H9 (cell line): ENCODE results near the gene MRPL14. TPM values are rescaled to one million over a fixed set of nuclear protein-coding genes. Genes with fewer than 3 reads are reported as not detected.
"Not testable (repeated sequence)": the region's sequence is repeated elsewhere in the genome, so short reads cannot be mapped to it uniquely, and the experiment has no call there.

ENCODE experiments used
- DNase-seq: peaks from one replicate; pipeline ENCODE4 v3.0.0-alpha.2; 2017
- H2AFZ ChIP-seq: one replicate; pipeline ENCODE4 v1.6.1; 2013; ENCODE audit warnings: mild to moderate bottlenecking, low read length, control low read depth, moderate library complexity
- H2AK5ac ChIP-seq: 2 replicates; pipeline ENCODE4 v1.6.1; 2013; ENCODE audit warnings: low read length, control low read depth, mixed read lengths; ENCODE audit not compliant: insufficient read length
- H2BK120ac ChIP-seq: one replicate; pipeline ENCODE4 v1.6.1; 2013; ENCODE audit warnings: low read depth, mild to moderate bottlenecking, low read length, control low read depth, inconsistent platforms; ENCODE audit not compliant: poor library complexity, severe bottlenecking
- H2BK12ac ChIP-seq: 2 replicates; pipeline ENCODE4 v1.6.1; 2013; ENCODE audit warnings: low read length, control low read depth, mixed read lengths, low read depth; ENCODE audit not compliant: insufficient read length
- H2BK15ac ChIP-seq: 2 replicates; pipeline ENCODE4 v1.6.1; 2013; ENCODE audit warnings: low read depth, low read length, control low read depth
- H2BK20ac ChIP-seq: one replicate; pipeline ENCODE4 v1.6.1; 2013; ENCODE audit warnings: low read depth, mild to moderate bottlenecking, low read length, control low read depth, inconsistent platforms; ENCODE audit not compliant: poor library complexity, severe bottlenecking
- H2BK5ac ChIP-seq: 2 replicates; pipeline ENCODE4 v1.6.1; 2013; ENCODE audit warnings: low read length, control low read depth, mixed read lengths; ENCODE audit not compliant: insufficient read length
- H3K14ac ChIP-seq: 2 replicates; pipeline ENCODE4 v1.6.1; 2013; ENCODE audit warnings: low read length, control low read depth; ENCODE audit not compliant: insufficient read depth
- H3K18ac ChIP-seq: 2 replicates; pipeline ENCODE4 v1.6.1; 2013; ENCODE audit warnings: low read depth, mild to moderate bottlenecking, mixed read lengths, low read length, control low read depth; ENCODE audit not compliant: insufficient read length
- H3K23ac ChIP-seq: 2 replicates; pipeline ENCODE4 v1.6.1; 2013; ENCODE audit warnings: low read length, control low read depth, mixed read lengths, low read depth; ENCODE audit not compliant: insufficient read length
- H3K23me2 ChIP-seq: 2 replicates; pipeline ENCODE4 v1.6.1; 2013; ENCODE audit warnings: low read depth, mild to moderate bottlenecking, mixed read lengths, low read length, control low read depth; ENCODE audit not compliant: insufficient read length, poor library complexity, severe bottlenecking
- H3K27ac ChIP-seq: 2 replicates; pipeline ENCODE4 v1.5.1; 2013; ENCODE audit warnings: low read length, control low read depth, mixed read lengths, low read depth; ENCODE audit not compliant: insufficient read length
- H3K27me3 ChIP-seq: 2 replicates; pipeline ENCODE4 v1.6.1; 2013; ENCODE audit warnings: low read length, control low read depth, inconsistent platforms; ENCODE audit not compliant: insufficient read depth
- H3K4ac ChIP-seq: 2 replicates; pipeline ENCODE4 v1.6.1; 2013; ENCODE audit warnings: low read depth, mild to moderate bottlenecking, control low read depth, inconsistent platforms, low read length, moderate library complexity
- H3K4me1 ChIP-seq: 2 replicates; pipeline ENCODE4 v1.6.1; 2013; ENCODE audit warnings: low read length, control low read depth, inconsistent platforms; ENCODE audit not compliant: insufficient read depth
- H3K4me2 ChIP-seq: 2 replicates; pipeline ENCODE4 v1.6.1; 2013; ENCODE audit warnings: low read length, control low read depth, mixed read lengths; ENCODE audit not compliant: insufficient read length, insufficient read depth
- H3K56ac ChIP-seq: 2 replicates; pipeline ENCODE4 v1.6.1; 2013; ENCODE audit warnings: low read depth, mild to moderate bottlenecking, mixed read lengths, low read length, control low read depth; ENCODE audit not compliant: insufficient read length
- H3K79me1 ChIP-seq: 2 replicates; pipeline ENCODE4 v1.6.1; 2013; ENCODE audit warnings: low read depth, mild to moderate bottlenecking, moderate library complexity, low read length, control low read depth, inconsistent platforms; ENCODE audit not compliant: insufficient read depth, poor library complexity, severe bottlenecking
- H3K79me2 ChIP-seq: 2 replicates; pipeline ENCODE4 v1.6.1; 2013; ENCODE audit warnings: low read length, control low read depth, inconsistent platforms; ENCODE audit not compliant: insufficient read depth
- H3K9ac ChIP-seq: 2 replicates; pipeline ENCODE4 v1.6.1; 2013; ENCODE audit warnings: low read length, control low read depth, mixed read lengths; ENCODE audit not compliant: insufficient read length; ENCODE audit errors: extremely low read depth
- H3K9me3 ChIP-seq: one replicate; pipeline ENCODE4 v1.6.1; 2013; ENCODE audit warnings: low read depth, low read length, inconsistent platforms; ENCODE audit not compliant: control insufficient read depth
- H3T11ph ChIP-seq: one replicate; pipeline ENCODE4 v1.6.1; 2013; ENCODE audit warnings: mild to moderate bottlenecking, low read length, control low read depth, inconsistent platforms
- H4K20me1 ChIP-seq: one replicate; pipeline ENCODE4 v1.6.1; 2013; ENCODE audit not compliant: control insufficient read depth, insufficient read length, insufficient read depth
- H4K5ac ChIP-seq: 2 replicates; pipeline ENCODE4 v1.6.1; 2013; ENCODE audit warnings: low read depth, mild to moderate bottlenecking, mixed read lengths, low read length, control low read depth; ENCODE audit not compliant: insufficient read length
- H4K8ac ChIP-seq: replicated peaks from 2 replicates; pipeline ENCODE4 v1.6.1; 2013; ENCODE audit warnings: low read length, control low read depth, mixed read lengths, low read depth; ENCODE audit not compliant: insufficient read length
- H4K91ac ChIP-seq: 2 replicates; pipeline ENCODE4 v1.6.1; 2013; ENCODE audit warnings: low read depth, mild to moderate bottlenecking, moderate library complexity, mixed read lengths, low read length, control low read depth; ENCODE audit not compliant: insufficient read length
- H3K27ac Mint-ChIP-seq, 3 experiments: 2 replicates in 2 of 3; 3 replicates in 1 of 3; pipeline ENCODE4 v1.8.0; 2020 to 2021; ENCODE audit warnings: mixed read lengths in 3 of 3, mild to moderate bottlenecking in 1 of 3, moderate library complexity in 1 of 3
- H3K27me3 Mint-ChIP-seq: 2 replicates; pipeline ENCODE4 v1.8.0; 2021; ENCODE audit warnings: low read depth, mild to moderate bottlenecking, moderate library complexity, mixed read lengths
- H3K36me3 Mint-ChIP-seq, 3 experiments: 2 replicates in 2 of 3; 3 replicates in 1 of 3; pipeline ENCODE4 v1.8.0; 2020 to 2021; ENCODE audit warnings: low read depth in 3 of 3, mixed read lengths in 3 of 3; ENCODE audit not compliant: insufficient read depth in 1 of 3
- H3K4me1 Mint-ChIP-seq, 2 experiments: 2 replicates each; pipeline ENCODE4 v1.8.0; 2020; ENCODE audit warnings: mixed read lengths in 2 of 2
- H3K4me3 Mint-ChIP-seq, 2 experiments: 2 replicates in 1 of 2; 3 replicates in 1 of 2; pipeline ENCODE4 v1.8.0; 2020 to 2021; ENCODE audit warnings: mild to moderate bottlenecking in 2 of 2, mixed read lengths in 2 of 2, moderate library complexity in 1 of 2
- H3K9me3 Mint-ChIP-seq, 2 experiments: 2 replicates in 1 of 2; 3 replicates in 1 of 2; pipeline ENCODE4 v1.8.0; 2020; ENCODE audit warnings: mild to moderate bottlenecking in 2 of 2, mixed read lengths in 2 of 2, moderate library complexity in 1 of 2
- CTCF ChIP-seq: fragments of 200-600 bp; sonication (generic); conservative IDR thresholded peaks from 3 replicates; pipeline ENCODE4 v1.8.0; 2021; ENCODE audit warnings: antibody characterized with exemption, mild to moderate bottlenecking
- WGBS: extraction: QIAGEN DNeasy Blood & Tissue Kit; methylation state at CpG from one replicate; pipeline ENCODE4 v1.1.7; 2013; ENCODE audit warnings: missing lambda C conversion rate, low lambda C conversion rate, mixed read lengths; ENCODE audit not compliant: insufficient read length; ENCODE audit errors: extremely low coverage; 5-methylcytosine and 5-hydroxymethylcytosine counted together
- total RNA-seq: library from RNA; stranded (reverse); gene quantifications from 2 replicates; pipeline ENCODE4 v1.2.1, GENCODE V29; 2021

The MRPL14 gene
- total RNA-seq, 1 experiment from 2014 or later = 80.1 TPM

- Histone ChIP-seq H2BK120ac (no peak overlapping the region), H3K23me2 (no peaks in the 10 kb centered on the region), H3K4me1 (no peaks in the 10 kb centered on the region), H4K8ac (no peak overlapping the region), H3K27ac (no peak overlapping the region), H2BK15ac (no peak overlapping the region), H3K18ac (no peak overlapping the region), H2BK5ac (no peak overlapping the region), H2AFZ (no peak overlapping the region), H2BK12ac (no peak overlapping the region), H3K4me2 (no peak overlapping the region), H3K14ac (no peak overlapping the region), H3K79me1 (no peaks in the 10 kb centered on the region), H3K9me3 (no peaks in the 10 kb centered on the region), H2AK5ac (no peak overlapping the region), H3K23ac (no peak overlapping the region), H3K56ac (no peak overlapping the region), H2BK20ac (no peak overlapping the region), H3K79me2 (no peaks in the 10 kb centered on the region), H4K91ac (no peak overlapping the region), H4K5ac (no peak overlapping the region), H3K27me3 (no peaks in the 10 kb centered on the region), H3K4ac (no peak overlapping the region), H3K9ac (no peak overlapping the region), H3T11ph (no peak overlapping the region), H4K20me1 (no peaks in the 10 kb centered on the region)
- Mint-ChIP-seq H3K27me3 (no peaks in the 10 kb centered on the region), H3K4me3 (no peak overlapping the region), H3K4me1 (no peaks in the 10 kb centered on the region), H3K36me3 (peaks cover 6 to 25% (median 8%) of the 10 kb centered on the region in 3 experiments; a peak in 6 of 7 replicates), H3K27ac (no peak overlapping the region), H3K9me3 (no peaks in the 10 kb centered on the region; a peak in 1 of 5 replicates)
- no peak for TF ChIP-seq CTCF
- no peak for DNase-seq
- WGBS = no CpG with 5 or more reads among the region's 7 CpGs
Observed at GRCh38 chr6:44091981-44092884, 35.0 kb downstream of the MRPL14 start.

- not testable (repeated sequence) for H2AFZ ChIP-seq, H3K27me3 ChIP-seq, H2BK20ac ChIP-seq, H3K4me3 Mint-ChIP-seq, H3K23me2 ChIP-seq, H3K9me3 Mint-ChIP-seq, H3K27ac ChIP-seq, H2BK15ac ChIP-seq, H2AK5ac ChIP-seq, H3K9ac ChIP-seq, H4K8ac ChIP-seq, H3K4me2 ChIP-seq, DNase-seq, H4K20me1 ChIP-seq, H4K5ac ChIP-seq, H3K4ac ChIP-seq, H3K23ac ChIP-seq, H3K27me3 Mint-ChIP-seq, H3K4me1 Mint-ChIP-seq, H2BK12ac ChIP-seq, H3K18ac ChIP-seq, H2BK120ac ChIP-seq, H4K91ac ChIP-seq, H3T11ph ChIP-seq, H3K9me3 ChIP-seq, H3K27ac Mint-ChIP-seq, H2BK5ac ChIP-seq, H3K4me1 ChIP-seq, H3K79me2 ChIP-seq, H3K79me1 ChIP-seq, H3K56ac ChIP-seq, H3K14ac ChIP-seq
- peaks cover 5 to 25% (median 6%) of the 10 kb centered on the region in 3 experiments; a peak in 6 of 7 replicates for H3K36me3 Mint-ChIP-seq
- no CpG with 5 or more reads among the region's 3 CpGs for WGBS
Observed at GRCh38 chr6:44091356-44091755, 35.9 kb downstream of the MRPL14 start.
